H1 (cell line): ENCODE measurements around the gene PRR7.

ENCODE experiments used
- POLR2A ChIP-seq, 2 experiments: IDR thresholded peaks; 1 replicate in 1 of 2; 2 replicates in 1 of 2; pipeline ENCODE4 v1.6.1; 2011; ENCODE audit warnings: low read depth in 2 of 2, low read length in 2 of 2, mild to moderate bottlenecking in 2 of 2; ENCODE audit errors: control extremely low read depth in 1 of 2
- SP1 ChIP-seq: IDR thresholded peaks from 2 replicates; pipeline ENCODE4 v1.6.1; 2011; ENCODE audit warnings: low read depth, low read length

DNA sequence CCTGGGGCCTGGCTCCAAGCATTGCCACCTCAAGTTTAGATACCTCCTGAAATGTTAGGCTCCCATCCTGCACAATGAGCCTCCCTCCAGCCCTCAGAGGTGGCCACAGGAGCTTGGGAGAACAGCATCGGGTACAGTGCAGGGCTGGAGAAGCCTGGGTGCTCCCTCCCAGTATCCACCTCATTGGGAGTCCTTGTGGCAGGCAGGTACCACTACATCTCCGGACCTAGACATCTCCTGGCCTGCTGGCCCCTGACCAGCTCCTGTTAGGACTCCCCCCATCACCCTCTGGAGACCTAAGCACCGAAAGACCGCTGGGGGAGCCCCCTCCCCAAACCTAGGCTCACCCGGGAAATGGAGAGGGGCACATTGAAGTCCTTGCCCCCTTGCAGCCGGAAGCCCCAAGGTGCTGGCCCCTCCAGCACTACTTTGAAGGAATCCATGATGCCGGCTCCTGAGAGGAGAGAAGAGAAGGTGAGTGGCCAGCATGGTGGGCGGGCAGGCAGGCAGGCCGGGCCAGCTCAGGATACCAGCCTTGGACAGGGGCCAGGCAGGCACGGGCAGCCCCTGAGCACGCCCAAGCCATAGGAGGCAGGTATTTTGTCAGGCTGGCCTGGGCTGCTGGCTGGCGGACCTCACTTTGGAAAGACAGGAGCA lies 49.6 kb downstream of the PRR7 start:
- TF ChIP-seq POLR2A (IDR thresholded peaks at IDR 0.05; ENCODE audit: control extremely low read depth in 1 of 2, low read depth in 2 of 2, low read length in 2 of 2) (no peak), SP1 (no peak)
